ENCODE data around the gene KANSL1L. TPM values are rescaled to one million over a fixed set of nuclear protein-coding genes. Genes with fewer than 3 reads are reported as not detected.
A peak's percentile ranks its signal among the peaks of the same experiment; 100 is the strongest.

Gene KANSL1L
- total and polyA plus RNA-seq, 9 of the 15 experiments (the other 6 are each of a cell fraction or from before 2014, with no cell fraction given) = 1.3 to 6.7 (median 2.4) TPM

- Histone ChIP-seq H3K4me3 (no peak overlapping the region), H4K20me1 (replicated peaks; ENCODE audit: control insufficient read depth, insufficient read depth, low read length) (no peaks in the 10 kb centered on the region), H3K27me3 (ENCODE audit: control insufficient read depth in 2 of 2, insufficient read depth in 2 of 2, low read length in 2 of 2) (no peaks in the 10 kb centered on the region), H3K9ac (ENCODE audit: insufficient read depth in 1 of 2, low read depth in 2 of 2, low read length in 2 of 2) (no peak overlapping the region), H3K4me1 (replicated peaks in 1 of 2; ENCODE audit: control insufficient read depth in 2 of 2, insufficient read depth in 2 of 2, low read length in 2 of 2) (no peaks in the 10 kb centered on the region), H3K79me2 (ENCODE audit: control insufficient read depth, insufficient read depth, low read length) (no peaks in the 10 kb centered on the region), H3K9me1 (ENCODE audit: control insufficient read depth, insufficient read depth, low read length) (no peaks in the 10 kb centered on the region), H3K36me3 (ENCODE audit: control insufficient read depth, insufficient read depth, low read length) (no peaks in the 10 kb centered on the region), H3K27ac (ENCODE audit: extremely low read depth, low read depth, low read length) (no peak overlapping the region), H2AFZ (ENCODE audit: low read depth, low read length) (no peak overlapping the region), H3K4me2 (ENCODE audit: insufficient read depth, low read length) (no peak overlapping the region), H3K9me3 (replicated peaks; ENCODE audit: control insufficient read depth, insufficient read depth, low read depth, low read length) (no peaks in the 10 kb centered on the region)
- in situ Hi-C loops (cut with MboI) = loop anchor here (5.0 to 25.0 kb wide), 2 partner anchors 218 to 1808 kb away; no protein-coding TSS in a partner anchor
- ChIA-PET POLR2A (no interaction called here), CTCF (ENCODE audit: low intra/inter-chr PET ratio) (interaction anchor here (0.9 to 2.4 kb wide), 5 partner anchors 122 to 772 kb away, joined by 3 to 28 read pairs (median 4); no protein-coding TSS in a partner anchor)
- intact Hi-C loops (cut with micrococcal nuclease) = loop anchor here (1.0 to 10.0 kb wide), 5 partner anchors 122 to 1800 kb away; partner anchors contain the start of gene MAP2
- FAIRE-seq = peak; percentile 44
- peak; percentile 12 to 36 (median 24) for DNase-seq (ENCODE audit: extremely low read depth in 1 of 4, low spot score in 3 of 4)
- WGBS (ENCODE audit: insufficient coverage, low coverage, missing lambda C conversion rate) = 0% methylated on average over 8 of the region's 8 CpGs
- BruUV-seq (replicated peaks) = no TSS peak
- peak; percentile 51; the same call in 2 of the 3 replicates for ATAC-seq
- peak; percentile 64 for TF ChIP-seq SMC3 (conservative IDR thresholded peaks at IDR 0.05; ENCODE audit: insufficient read depth, low read depth, low read length)
- TF ChIP-seq ZNF41 (CRISPR knock-in tag; conservative IDR thresholded peaks at IDR 0.05) = no peak
- no peak for TF ChIP-seq POLR3A (IDR thresholded peaks at IDR 0.05; ENCODE audit: borderline replicate concordance, extremely low read depth, insufficient read depth, insufficient read length)
- peak; percentile 75 for TF ChIP-seq DEAF1 (CRISPR knock-in tag; IDR thresholded peaks at IDR 0.05)
- no peak for TF ChIP-seq ETS1 (conservative IDR thresholded peaks at IDR 0.05; ENCODE audit: control insufficient read depth, low read depth, low read length)
- TF ChIP-seq RAD21 (CRISPR knock-in tag; conservative IDR thresholded peaks at IDR 0.05 in 1 of 2, IDR thresholded peaks at IDR 0.05 in 1 of 2) = peak; percentile 76 to 86
- no peak for TF ChIP-seq ARNT (IDR thresholded peaks at IDR 0.05)
- TF ChIP-seq REST (IDR thresholded peaks at IDR 0.05; ENCODE audit: borderline replicate concordance) = peak; percentile 78; the same call in 1 of the 2 replicates
- no peak for TF ChIP-seq REST (CRISPR knock-in tag; IDR thresholded peaks at IDR 0.05; ENCODE audit: low read depth)
These were observed 24.1 kb upstream of the KANSL1L start for GRCh38 chr2:210195101-210195852.

Measured in K562 (cell line).